Ascending aorta (tissue), 2 donors: ENCODE results near the gene ADAM33. TPM values are rescaled to one million over a fixed set of nuclear protein-coding genes. Genes with fewer than 3 reads are reported as not detected.

Source experiments
- DNase-seq, 2 donors: peaks; one replicate each; pipeline ENCODE4 v3.0.0-alpha.2; 2019; ENCODE audit warnings: low spot score in 2 of 2
- H3K27ac ChIP-seq, 2 donors: fragments of 200-600 bp; sonication (generic); one replicate each; pipeline ENCODE4 v1.5.1; 2016 to 2017; ENCODE audit warnings: mild to moderate bottlenecking in 1 of 2
- H3K27me3 ChIP-seq: fragments of 200-600 bp; sonication (generic); one replicate; pipeline ENCODE4 v1.5.1; 2017
- H3K36me3 ChIP-seq, 2 donors: fragments of 200-600 bp; sonication (generic); one replicate each; pipeline ENCODE4 v1.5.1; 2016
- H3K4me1 ChIP-seq, 2 donors: fragments of 200-600 bp; sonication (generic); one replicate each; pipeline ENCODE4 v1.5.1; 2016 to 2017; ENCODE audit warnings: mild to moderate bottlenecking in 1 of 2
- H3K4me3 ChIP-seq, 2 donors: fragments of 200-600 bp; sonication (generic); one replicate each; pipeline ENCODE4 v1.5.1; 2016 to 2017; ENCODE audit warnings: mild to moderate bottlenecking in 1 of 2
- H3K9me3 ChIP-seq, 2 donors: fragments of 200-600 bp; sonication (generic); one replicate each; pipeline ENCODE4 v1.5.1; 2016
- intact Hi-C: fragments of 100-400 bp; cut with DNase I; formaldehyde crosslinking; loops from one replicate; pipeline ENCODE4 v1.15.1; 2023
- total RNA-seq: library from RNA; depleted of rRNA; stranded (reverse); fragments of >200 nt; gene quantifications from one replicate; pipeline ENCODE4 v1.1.0, GENCODE V29; 2016
- TF ChIP-seq, protein P1 (sequence below), 3 experiments: fragments of 200-600 bp in 2 of 3; fragments of 450-650 bp in 1 of 3; sonication (generic) in 2 of 3; IDR thresholded peaks; one replicate each; pipeline ENCODE4 v1.5.1; 2016 to 2019; ENCODE audit warnings: antibody characterized with exemption in 3 of 3, mild to moderate bottlenecking in 1 of 3, moderate library complexity in 1 of 3

The ADAM33 gene
- total RNA-seq, 1 donor from 2014 or later = 234 TPM

DNA sequence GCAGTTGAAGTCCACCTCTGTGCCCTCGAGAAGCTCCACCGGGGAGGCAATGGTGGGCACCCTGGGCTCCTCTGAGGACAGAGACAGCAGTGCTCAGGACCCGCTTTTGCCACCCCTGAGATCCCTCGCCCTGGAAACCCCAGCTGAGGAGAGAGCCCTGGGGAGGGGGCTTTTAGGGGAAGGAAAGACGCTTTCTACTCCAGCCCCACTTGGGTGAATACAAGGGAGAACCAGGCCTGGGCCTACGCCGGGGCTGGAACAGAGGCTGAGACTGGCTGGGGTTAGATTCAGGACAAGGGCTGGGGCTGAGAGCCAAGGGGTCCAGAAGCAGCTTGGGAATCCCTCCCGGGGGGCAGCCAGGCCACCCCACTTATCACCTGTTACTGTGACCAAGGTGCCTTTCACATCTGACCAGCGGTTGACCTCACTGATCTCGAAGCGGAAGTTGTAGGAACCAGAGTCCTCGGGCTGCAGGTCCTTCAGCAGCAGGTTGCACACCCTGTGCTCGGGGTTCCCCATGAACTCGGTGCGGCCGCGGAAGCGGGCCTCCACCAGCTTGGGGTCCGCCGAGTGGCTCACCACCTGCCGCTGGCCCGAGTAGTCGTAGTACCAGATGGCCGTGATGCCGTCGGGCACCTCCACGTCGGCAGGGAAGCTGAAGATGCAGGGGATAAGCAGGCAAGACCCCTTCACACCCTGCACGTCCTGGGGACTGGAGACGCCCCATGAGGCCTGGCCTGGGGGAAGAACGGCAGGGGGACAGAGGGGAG, 24.3 kb upstream of the ADAM33 start:
- no peak for DNase-seq
- H3K27ac ChIP-seq = peak overlapping the region; percentile 61 to 69
- H3K9me3 ChIP-seq = no peaks in the 10 kb centered on the region
- TF ChIP-seq, protein P1, sequence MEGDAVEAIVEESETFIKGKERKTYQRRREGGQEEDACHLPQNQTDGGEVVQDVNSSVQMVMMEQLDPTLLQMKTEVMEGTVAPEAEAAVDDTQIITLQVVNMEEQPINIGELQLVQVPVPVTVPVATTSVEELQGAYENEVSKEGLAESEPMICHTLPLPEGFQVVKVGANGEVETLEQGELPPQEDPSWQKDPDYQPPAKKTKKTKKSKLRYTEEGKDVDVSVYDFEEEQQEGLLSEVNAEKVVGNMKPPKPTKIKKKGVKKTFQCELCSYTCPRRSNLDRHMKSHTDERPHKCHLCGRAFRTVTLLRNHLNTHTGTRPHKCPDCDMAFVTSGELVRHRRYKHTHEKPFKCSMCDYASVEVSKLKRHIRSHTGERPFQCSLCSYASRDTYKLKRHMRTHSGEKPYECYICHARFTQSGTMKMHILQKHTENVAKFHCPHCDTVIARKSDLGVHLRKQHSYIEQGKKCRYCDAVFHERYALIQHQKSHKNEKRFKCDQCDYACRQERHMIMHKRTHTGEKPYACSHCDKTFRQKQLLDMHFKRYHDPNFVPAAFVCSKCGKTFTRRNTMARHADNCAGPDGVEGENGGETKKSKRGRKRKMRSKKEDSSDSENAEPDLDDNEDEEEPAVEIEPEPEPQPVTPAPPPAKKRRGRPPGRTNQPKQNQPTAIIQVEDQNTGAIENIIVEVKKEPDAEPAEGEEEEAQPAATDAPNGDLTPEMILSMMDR (IDR thresholded peaks at IDR 0.05) = no peak
- no peaks in the 10 kb centered on the region for H3K27me3 ChIP-seq
- intact Hi-C loops = no loop called here
- no peak overlapping the region for H3K4me3 ChIP-seq
- H3K4me1 ChIP-seq = peaks cover 4 to 5% of the 10 kb centered on the region in 2 donors
- H3K36me3 ChIP-seq = no peaks in the 10 kb centered on the region

DNA sequence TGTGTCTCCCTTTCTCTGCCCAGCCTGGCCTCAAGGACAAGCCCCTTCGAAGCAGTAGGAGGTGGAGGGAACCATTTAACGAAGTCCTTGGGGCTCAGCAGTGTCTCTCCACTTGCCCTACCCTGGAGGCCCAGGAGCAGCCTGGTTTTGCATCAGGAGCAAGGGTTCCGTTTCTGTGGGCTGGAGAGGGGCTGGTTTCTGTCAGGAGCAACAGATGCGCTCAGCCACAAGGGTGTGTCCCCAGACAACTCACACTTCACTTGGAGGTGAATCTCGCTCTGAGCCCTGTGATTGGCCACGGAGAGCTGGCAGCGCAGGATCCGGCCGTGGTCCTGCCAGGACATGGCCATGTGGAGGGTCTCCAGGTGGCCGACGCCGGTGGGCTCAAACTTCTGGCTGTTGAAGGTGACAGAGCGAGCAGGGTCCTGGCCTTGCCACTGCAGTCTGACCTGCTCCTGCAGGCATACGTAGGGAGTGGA, 23.7 kb upstream of the ADAM33 start:
- DNase-seq = no peak
- no peaks in the 10 kb centered on the region for H3K9me3 ChIP-seq
- no peak overlapping the region for H3K4me3 ChIP-seq
- H3K36me3 ChIP-seq = no peaks in the 10 kb centered on the region
- H3K27me3 ChIP-seq = no peaks in the 10 kb centered on the region
- H3K27ac ChIP-seq = no peak overlapping the region
- H3K4me1 ChIP-seq = peaks cover 4 to 5% of the 10 kb centered on the region in 2 donors
- intact Hi-C loops = no loop called here
- TF ChIP-seq, protein P1 (IDR thresholded peaks at IDR 0.05) = no peak

DNA sequence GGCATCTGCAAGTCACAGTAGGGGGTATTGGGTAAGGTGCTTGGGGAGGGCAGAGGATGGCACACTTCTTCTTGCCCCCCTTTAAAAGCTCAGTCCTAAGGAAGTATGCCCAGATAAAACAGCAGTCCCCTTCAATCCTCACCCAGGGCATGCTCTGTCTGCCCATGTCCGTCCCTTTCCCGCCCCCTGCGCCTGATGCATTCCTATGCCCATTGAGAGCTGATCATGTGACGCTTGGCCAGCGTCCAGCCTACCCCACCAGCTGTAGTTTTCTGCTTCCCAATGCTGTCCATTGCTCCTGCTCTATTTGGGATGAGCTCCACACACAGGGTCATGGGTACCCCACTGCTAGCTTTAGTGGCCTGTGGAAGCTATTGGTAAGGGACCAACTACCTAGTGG, 22.3 kb upstream of the ADAM33 start:
- no peaks in the 10 kb centered on the region for H3K36me3 ChIP-seq
- H3K9me3 ChIP-seq = no peaks in the 10 kb centered on the region
- no peak for DNase-seq
- peaks cover 4 to 5% of the 10 kb centered on the region in 2 donors for H3K4me1 ChIP-seq
- no peak overlapping the region for H3K27ac ChIP-seq
- intact Hi-C loops = no loop called here
- H3K27me3 ChIP-seq = no peaks in the 10 kb centered on the region
- TF ChIP-seq, protein P1 (IDR thresholded peaks at IDR 0.05) = no peak
- H3K4me3 ChIP-seq = no peak overlapping the region

DNA sequence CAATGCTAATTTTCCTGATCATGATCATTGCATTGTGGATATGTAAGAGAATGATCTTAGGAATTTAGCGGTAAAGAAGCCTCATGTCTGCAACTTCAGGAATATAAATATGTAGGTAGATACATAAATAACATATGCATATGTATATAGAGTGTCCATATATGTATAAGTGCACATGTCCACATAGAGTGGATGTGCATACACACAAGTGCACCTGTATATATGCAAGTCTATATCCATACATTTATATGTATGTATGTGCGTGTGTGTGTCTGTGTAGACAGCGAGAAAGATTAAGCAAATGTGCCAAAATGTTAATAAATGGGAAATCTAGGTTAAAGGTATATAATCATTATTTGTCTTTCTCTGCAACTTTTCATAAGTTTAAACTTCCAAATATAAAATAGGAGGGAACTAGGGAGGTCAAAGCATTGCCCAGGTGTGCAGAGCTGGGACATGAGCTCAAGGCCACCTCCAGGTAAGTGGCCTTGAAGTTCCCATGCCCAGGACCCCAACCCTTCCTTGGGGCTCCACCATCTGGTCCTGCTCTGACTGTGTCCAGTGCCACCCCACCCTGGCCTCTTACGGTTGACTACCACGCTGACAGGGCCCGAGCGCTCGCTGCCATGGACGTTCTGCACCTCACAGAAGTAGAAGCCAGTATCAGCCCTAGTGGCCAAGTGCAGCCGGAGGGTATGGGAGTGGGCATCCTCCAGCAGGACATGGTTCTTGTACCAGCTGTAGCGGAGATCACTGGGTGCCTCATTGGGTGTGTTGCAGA, 21.0 kb upstream of the ADAM33 start:
- no peak for DNase-seq
- Histone ChIP-seq H3K4me1 (peaks cover 4 to 5% of the 10 kb centered on the region in 2 donors), H3K36me3 (no peaks in the 10 kb centered on the region), H3K4me3 (no peak overlapping the region), H3K27ac (no peak overlapping the region), H3K27me3 (no peaks in the 10 kb centered on the region), H3K9me3 (no peaks in the 10 kb centered on the region)
- TF ChIP-seq, protein P1 (IDR thresholded peaks at IDR 0.05) = no peak
- intact Hi-C loops = no loop called here

DNA sequence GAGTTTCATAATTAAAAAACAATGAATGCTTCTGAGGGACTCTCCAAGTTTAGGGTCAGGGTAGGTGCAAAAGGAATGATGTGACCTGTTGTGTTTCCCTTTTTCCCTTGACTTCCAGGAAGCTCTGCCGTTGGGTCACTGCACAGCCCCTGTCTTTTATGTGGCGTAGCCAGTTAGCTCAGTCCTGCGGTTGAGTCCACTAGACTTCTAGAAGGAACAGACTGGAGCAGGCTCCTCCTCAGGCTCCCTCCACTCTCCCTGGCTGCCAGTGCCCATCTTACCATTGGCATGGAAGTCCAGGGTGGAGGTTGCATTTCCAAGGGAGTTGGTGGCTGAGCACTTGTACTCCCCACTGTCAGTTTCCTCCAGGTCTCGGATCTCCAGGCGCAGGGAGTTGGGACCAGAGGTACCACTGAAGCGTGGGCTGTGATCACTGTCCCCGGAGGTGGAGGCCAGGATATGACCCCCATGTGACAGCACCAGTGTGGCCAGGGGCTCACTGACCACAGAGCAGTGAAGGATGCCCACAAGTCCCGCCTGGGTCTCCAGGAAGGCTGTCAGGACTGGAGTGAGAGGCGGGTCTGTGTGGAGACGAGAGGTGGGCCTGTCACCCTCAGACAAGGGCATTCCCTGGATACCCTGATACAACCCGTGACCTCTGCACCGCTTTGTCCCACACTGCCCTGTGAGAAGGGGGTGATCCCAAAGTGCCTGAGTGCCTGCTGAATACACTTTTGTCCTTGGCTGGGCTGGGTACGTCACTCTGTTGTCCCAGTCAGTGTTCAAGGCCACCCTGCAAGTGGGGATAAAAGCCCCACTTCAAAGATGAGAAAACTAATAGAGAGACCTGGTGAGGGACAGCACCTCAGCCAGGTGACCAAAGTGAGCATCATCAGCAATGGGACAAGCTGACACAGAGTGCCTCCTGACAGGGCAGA, 19.5 kb upstream of the ADAM33 start:
- TF ChIP-seq, protein P1 (IDR thresholded peaks at IDR 0.05) = no peak
- intact Hi-C loops = no loop called here
- H3K36me3 ChIP-seq = no peaks in the 10 kb centered on the region
- DNase-seq = no peak
- no peaks in the 10 kb centered on the region for H3K27me3 ChIP-seq
- no peaks in the 10 kb centered on the region for H3K4me1 ChIP-seq
- peaks cover 0 to 2% of the 10 kb centered on the region in 2 donors for H3K9me3 ChIP-seq
- H3K4me3 ChIP-seq = no peak overlapping the region
- no peak overlapping the region for H3K27ac ChIP-seq
